A549 (cell line): Measurements from ENCODE around the gene ZNF829.

Source experiments
- CEBPB ChIP-seq, 2 experiments: fragments of >200 bp in 1 of 2; sonication (Bioruptor Twin) in 1 of 2; formaldehyde crosslinking in 1 of 2; IDR thresholded peaks; 2 replicates each; pipeline ENCODE4 v1.6.1; 2012 to 2016
- CTCF ChIP-seq: fragments of >200 bp; sonication (Bioruptor Twin); formaldehyde crosslinking; IDR thresholded peaks from 3 replicates; pipeline ENCODE4 v1.5.1; 2016
- EHMT2 ChIP-seq: fragments of 200-600 bp; sonication (generic); IDR thresholded peaks from 2 replicates; pipeline ENCODE4 v1.6.1; 2016; ENCODE audit warnings: antibody characterized with exemption, low read depth, mild to moderate bottlenecking, moderate library complexity
- EP300 ChIP-seq, 2 experiments: fragments of >200 bp; sonication (Bioruptor Twin); formaldehyde crosslinking; IDR thresholded peaks; 2 replicates in 1 of 2; 3 replicates in 1 of 2; pipeline ENCODE4 v1.6.1; 2016 to 2017
- KDM1A ChIP-seq: fragments of 200-600 bp; sonication (generic); IDR thresholded peaks from 2 replicates; pipeline ENCODE4 v1.6.1; 2016; ENCODE audit warnings: low read depth, mild to moderate bottlenecking
- MAFK ChIP-seq: fragments of 450-650 bp; IDR thresholded peaks from 2 replicates; pipeline ENCODE4 v1.6.1; 2014; ENCODE audit not compliant: partially characterized antibody
- RAD21 ChIP-seq, 2 experiments: fragments of >200 bp in 1 of 2; sonication (Bioruptor Twin) in 1 of 2; formaldehyde crosslinking in 1 of 2; IDR thresholded peaks in 1 of 2; conservative IDR thresholded peaks in 1 of 2; 2 replicates in 1 of 2; 3 replicates in 1 of 2; pipeline ENCODE4 v1.6.1; 2012 to 2018; ENCODE audit warnings: inconsistent platforms in 1 of 2
- TF ChIP-seq, protein P1 (sequence below): fragments of 200-600 bp; sonication (generic); IDR thresholded peaks from 2 replicates; pipeline ENCODE4 v1.6.1; 2016; ENCODE audit warnings: antibody characterized with exemption, mild to moderate bottlenecking, moderate library complexity

- TF ChIP-seq CTCF (no peak), RAD21 (conservative IDR thresholded peaks at IDR 0.05 in 1 of 2, IDR thresholded peaks at IDR 0.05 in 1 of 2) (no peak), EHMT2 (no peak), MAFK (no peak), EP300 (IDR thresholded peaks at IDR 0.05) (no peak), KDM1A (no peak), CEBPB (IDR thresholded peaks at IDR 0.05) (no peak)
- TF ChIP-seq, protein P1, sequence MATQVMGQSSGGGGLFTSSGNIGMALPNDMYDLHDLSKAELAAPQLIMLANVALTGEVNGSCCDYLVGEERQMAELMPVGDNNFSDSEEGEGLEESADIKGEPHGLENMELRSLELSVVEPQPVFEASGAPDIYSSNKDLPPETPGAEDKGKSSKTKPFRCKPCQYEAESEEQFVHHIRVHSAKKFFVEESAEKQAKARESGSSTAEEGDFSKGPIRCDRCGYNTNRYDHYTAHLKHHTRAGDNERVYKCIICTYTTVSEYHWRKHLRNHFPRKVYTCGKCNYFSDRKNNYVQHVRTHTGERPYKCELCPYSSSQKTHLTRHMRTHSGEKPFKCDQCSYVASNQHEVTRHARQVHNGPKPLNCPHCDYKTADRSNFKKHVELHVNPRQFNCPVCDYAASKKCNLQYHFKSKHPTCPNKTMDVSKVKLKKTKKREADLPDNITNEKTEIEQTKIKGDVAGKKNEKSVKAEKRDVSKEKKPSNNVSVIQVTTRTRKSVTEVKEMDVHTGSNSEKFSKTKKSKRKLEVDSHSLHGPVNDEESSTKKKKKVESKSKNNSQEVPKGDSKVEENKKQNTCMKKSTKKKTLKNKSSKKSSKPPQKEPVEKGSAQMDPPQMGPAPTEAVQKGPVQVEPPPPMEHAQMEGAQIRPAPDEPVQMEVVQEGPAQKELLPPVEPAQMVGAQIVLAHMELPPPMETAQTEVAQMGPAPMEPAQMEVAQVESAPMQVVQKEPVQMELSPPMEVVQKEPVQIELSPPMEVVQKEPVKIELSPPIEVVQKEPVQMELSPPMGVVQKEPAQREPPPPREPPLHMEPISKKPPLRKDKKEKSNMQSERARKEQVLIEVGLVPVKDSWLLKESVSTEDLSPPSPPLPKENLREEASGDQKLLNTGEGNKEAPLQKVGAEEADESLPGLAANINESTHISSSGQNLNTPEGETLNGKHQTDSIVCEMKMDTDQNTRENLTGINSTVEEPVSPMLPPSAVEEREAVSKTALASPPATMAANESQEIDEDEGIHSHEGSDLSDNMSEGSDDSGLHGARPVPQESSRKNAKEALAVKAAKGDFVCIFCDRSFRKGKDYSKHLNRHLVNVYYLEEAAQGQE, result no peak
Measured at GRCh38 chr19:36915992-36916830, at the start of gene ZNF829, which contains the start of gene ZNF568.
